Occipital lobe (tissue), 2 donors: Measurements from ENCODE around the gene COL23A1. TPM values are rescaled to one million over a fixed set of nuclear protein-coding genes. Genes with fewer than 3 reads are reported as not detected.
A peak's percentile ranks its signal among the peaks of the same experiment; 100 is the strongest.

Source experiments
- DNase-seq: peaks from one replicate; lab custom pipeline; 2025; lab: John Stamatoyannopoulos, UW
- total RNA-seq: library from RNA; depleted of rRNA; stranded (reverse); fragments of >200 nt; gene quantifications from one replicate; pipeline ENCODE4 v1.2.3, GENCODE V29; 2014

Gene COL23A1
- total RNA-seq, 1 donor from 2014 or later = 0.16 TPM

DNA sequence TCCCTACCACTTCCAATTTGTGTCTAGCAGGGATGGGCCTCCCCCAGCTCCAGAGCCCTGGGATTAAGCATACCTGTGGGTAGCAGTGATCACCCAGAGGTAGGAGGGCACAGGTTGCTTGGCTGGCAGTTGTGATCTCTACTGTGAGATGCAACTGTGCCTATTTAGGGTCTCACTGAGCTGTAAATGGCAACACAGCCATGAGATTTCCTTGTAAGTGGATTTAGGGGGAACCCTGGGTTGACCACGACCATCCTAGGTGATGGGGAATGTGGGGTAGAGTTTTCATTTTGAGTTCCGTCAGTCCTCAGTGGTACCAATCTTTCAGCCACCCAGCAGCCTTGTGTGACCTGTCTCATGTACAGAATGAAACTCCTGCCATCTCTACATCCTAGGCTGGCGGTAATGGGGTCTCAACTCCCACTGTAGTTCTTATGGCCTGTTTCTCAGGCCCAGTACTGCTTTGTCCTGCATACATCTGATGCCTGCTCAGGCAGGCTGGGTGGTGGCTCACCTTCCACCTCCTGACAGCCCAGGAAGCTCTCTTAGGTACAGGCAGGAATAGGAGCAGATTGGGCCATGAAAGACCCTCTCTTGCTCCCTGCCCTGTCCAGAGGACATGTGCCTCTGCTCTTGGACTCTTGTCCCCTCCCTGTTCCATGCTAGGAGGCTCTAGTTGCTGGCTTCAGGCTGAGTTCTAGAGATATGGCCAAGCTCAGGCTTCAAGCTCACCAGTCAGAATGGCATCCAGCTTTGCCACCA lies 377.8 kb downstream of the COL23A1 start:
- no peak for DNase-seq

DNA sequence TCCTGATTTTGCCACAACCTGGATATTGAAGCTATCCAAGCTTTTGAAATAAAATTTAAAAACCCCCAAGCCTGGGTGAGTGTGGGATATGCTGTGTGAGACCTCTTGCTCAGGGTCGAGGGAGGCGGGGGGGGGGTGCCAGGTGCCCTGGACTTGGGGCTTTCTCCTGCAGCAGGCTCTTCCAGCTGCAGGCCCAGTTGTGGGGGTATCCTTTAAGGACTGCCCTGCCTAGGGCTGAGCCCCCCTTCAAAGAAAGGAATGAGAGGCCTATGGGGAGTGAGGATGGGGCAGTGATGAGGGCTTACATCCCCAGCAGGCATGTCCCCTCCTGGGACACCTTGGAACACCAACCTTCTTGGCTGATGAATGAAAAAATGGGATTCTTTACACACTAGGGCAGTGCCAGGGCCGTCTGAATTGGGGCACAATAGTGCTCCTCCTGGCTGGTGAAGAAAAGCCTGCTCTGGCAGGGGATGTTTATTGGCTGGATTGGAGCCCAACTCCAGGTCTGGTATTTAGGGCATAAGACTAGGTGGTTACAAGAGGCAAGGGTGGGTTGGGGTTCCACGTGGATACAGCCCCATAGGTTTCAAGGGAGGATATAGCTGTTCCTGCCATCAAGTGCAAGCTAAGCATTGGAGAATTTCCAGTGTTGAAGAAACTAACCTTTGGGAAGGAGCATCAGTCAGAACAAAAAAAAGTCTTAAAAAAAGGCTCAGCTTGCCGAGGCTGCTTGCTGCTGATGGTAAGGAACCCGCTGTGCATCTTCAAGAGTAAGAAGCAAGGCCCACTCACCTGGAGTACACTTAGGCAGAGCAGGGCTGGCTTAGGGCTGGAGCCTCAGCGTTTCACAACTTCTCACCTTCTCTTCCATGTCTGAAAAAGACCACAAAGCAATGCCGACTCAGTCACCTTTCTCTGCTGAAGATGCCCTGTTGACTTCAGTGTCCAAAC lies 378.8 kb downstream of the COL23A1 start:
- DNase-seq = no peak

DNA sequence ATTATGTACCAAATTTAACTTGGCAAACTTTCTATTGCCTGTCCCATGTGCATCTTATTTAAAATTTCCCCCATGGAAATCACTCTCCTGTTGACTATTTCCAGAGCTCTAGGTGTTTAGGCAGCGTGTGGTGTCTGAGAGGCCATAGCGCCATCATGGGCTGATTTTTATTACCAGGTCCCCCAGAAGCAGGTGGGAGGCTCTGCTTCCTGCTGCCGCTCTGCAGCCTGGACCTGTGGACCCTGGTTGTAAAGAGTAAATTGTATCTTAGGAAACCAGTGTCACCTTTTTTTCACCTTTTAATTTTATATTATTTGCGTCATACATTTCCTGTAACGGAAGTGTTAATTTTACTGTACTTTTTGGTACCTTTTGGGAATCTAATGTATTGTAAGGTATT lies 379.5 kb downstream of the COL23A1 start:
- DNase-seq = no peak

DNA sequence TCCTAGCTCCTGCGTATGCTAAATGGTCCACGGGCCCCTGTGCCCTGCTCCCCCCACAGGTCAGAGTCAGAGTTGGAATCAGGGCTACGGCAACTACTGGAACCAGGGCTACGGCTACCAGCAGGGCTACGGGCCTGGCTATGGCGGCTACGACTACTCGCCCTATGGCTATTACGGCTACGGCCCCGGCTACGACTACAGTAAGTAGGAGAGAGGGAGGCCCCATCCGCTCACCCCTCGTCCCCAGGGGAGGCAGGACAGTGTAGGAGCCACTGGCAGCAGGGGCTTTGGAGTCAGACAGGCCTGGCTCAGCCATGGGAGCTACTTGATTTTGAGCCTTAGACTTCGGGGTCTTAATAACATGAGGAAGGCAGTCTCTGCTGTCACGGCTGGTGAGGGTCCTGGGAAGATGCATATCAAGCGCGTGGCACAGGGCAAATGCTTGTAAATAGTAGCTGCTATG lies 380.1 kb downstream of the COL23A1 start:
- no peak for DNase-seq

DNA sequence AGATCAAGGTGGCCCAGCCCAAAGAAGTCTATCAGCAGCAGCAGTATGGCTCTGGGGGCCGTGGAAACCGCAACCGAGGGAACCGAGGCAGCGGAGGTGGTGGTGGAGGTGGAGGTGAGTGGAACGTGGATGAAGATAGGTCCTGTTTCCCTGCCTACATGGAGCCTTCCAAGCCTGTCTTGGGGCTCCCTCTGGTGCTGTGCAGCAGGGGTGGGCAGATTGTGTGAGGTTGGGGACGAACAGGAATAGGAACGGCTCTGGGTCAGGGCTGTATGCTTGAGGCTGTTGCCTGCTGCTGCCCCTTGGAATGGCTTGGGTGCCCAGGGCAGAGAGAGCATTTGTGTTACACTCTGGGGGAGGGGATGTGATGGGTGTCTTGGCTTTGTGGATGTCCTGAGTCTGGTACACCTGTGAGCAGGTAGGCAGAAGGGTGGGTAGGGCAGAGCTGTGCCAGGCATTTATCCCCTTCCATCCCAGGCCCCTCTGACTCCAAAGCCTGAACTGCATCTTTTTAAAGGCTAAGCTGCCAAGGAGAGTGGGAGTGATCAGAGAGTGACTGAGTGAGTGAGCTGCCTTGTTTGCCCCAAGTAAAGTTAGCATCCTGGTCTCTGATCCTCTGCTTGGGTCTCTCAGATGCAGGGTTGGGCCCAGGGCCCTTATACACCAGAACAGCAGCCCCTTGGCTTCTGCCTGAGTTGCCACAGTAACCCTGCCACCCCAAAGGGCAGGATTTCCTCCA lies 380.7 kb downstream of the COL23A1 start:
- no peak for DNase-seq

DNA sequence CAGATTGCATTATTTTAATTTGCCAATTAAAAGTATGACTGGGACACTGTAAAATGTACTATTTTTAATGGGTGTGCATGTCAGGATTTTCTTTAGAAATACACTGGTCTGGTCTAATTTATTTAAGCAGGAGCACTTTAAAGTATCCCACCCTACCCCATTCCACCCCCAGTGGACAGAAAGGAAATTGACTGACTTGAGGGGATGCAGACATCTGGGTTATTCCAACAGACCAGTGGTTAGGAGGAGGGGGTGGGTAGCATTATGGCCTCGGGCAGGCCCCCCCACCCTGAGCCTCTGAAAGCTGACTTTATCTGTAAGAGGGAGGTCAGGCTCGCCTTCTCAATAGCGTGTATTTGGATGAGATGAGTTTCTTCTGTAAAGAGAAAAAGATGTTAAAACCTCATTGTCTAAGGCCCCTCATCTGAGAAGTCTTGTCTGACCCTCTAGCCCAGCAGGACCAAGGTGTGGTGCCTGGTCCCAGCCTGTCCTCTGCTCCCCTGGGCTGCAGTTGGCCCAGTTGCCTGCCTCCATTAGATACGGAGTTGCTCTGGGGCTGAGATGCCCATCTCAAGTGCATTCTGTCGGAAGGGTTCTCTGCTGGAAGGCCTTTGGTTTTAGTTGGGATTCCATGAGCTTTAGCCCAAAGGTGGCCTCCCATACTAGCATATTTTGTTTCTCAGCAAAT lies 381.5 kb downstream of the COL23A1 start:
- DNase-seq = no peak

DNA sequence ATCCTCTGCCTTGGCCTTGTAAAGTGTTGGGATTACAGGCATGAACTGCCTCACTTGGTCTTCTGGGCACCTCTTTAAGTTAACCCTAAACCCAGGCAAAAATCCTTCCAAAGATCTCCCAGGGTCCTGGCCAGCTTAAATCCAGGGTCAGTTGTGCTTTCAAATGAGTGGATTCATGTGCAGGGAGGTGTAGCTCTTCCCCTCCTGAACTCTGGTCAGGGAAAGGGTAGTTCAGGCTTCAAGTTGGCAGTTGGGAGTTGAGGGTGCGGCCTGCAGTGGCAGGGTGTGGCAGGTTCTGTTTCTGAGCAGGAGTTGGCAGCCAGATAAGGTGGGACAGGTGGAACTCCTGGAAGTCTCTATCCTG lies 382.3 kb downstream of the COL23A1 start:
- no peak for DNase-seq

DNA sequence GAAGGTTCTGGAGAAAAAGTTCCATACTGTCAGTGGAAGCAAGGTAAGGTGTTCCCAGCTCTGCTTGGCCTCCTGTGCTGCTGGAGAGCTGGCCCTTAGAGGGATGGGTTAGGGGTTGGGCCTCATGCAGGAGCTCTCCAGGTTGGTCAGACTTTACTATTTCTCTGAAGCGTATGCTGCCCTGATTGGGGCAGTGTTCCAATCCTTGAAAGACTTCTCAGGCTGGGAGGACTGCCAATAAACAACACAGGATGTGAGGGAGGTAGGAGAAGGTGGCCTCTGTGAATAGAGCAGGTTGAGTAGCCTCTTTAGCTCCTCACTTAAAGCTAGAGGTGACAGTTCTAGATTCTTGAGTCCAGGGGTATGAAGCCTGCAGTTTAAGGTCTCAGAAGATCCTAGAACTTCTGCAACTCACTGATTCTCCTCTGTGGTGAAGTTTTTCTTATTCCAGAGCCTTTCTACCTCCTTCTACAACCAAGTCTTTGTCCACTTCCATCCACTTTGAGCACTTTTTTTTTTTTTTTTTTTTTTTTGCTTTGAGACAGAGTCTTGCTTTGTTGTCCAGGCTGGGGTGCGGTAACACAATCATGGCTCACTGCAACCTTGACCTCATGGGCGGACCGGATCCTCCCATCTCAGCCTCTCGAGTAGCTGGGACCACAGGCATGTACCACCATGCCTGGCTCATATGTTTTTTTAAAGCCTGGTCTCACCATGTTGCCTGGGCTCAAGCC lies 382.8 kb downstream of the COL23A1 start:
- DNase-seq = no peak

DNA sequence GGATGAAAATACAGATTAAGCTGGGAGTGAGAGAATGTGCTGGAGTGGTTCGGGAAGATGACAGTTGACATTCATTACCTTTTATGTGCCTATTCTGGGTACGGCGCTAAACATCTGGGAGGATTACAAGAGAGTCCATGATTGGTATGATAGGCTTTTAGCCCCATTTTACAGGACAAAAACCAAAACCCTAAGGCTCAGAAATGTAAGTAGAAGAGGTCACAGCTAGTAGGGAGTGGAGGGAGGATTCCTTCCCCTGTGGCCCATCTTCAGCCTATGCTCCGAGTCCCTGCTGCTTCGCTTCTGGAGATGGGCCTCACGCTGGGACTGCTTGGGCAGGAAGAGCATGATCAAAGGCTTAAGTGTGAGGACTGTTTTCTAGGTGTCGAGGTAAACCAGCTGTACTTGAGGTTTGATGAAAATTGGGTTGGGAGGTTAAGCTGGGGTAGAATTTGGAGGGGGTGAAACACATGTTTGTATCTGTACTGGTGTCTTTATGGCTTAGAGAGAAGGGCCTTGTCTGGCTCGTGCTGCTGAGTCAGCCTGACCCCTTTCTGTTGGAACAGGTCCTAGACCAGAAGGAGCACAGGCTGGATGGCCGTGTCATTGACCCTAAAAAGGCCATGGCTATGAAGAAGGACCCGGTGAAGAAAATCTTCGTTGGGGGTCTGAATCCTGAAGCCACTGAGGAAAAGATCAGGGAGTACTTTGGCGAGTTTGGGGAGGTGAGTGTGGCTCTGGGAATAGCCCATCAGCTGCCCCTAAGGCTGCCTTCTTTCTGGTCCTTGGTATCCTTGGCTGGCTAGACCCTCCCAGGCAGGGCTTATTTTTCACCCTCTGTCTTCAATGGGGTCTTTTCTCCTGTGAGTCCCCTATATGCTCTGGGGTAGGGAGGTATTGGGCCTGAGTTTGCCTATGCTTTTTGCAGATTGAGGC lies 383.8 kb downstream of the COL23A1 start:
- DNase-seq = no peak

DNA sequence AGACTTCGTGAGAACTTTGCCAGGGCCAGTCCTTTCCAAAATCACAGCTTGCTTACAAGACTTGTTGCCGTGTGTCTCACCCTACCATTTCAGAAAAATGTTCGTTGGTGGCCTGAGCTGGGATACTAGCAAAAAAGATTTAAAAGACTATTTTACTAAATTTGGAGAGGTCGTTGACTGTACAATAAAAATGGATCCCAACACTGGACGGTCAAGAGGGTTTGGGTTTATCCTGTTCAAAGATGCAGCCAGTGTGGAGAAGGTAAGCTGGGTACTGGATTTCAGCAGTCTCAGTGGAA lies 384.5 kb downstream of the COL23A1 start:
- DNase-seq = no peak

DNA sequence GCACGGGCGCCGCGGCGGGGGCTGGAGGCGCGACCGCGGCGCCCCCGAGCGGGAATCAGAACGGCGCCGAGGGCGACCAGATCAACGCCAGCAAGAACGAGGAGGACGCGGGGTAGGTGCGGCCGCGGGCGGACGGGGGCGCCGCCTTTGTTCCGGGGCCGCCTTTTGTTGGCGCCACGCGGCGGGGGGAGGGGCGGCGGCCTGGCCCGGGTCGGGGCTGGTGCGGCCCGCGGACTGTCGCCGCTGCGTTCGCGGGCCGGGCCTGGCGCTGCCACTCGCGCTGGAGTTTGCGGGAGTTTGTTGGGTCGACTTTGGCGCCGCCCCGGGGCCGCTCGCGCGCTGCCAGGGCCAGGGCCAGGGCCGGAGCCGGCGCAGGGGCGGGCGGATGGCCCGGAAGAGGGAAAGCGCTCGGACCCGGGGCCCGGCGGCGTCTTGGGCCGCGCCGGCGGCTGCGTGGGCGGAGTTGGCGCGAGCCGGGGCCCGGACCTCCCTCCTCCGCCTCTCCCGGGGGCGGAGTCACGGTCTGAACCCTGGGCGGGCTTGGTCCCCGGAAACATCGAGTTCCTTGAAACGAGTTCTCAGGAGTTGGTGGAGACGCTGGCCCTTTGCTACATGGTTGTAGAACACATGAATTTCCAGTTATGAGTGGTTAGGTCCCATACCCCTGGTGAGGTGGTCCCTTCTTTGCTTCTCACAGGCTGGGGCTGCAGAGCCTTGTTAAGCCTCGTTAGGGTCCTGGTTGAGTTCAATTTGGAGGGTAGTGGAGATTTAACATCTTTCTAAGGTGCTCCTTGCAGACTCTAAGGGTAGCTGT lies 385.1 kb downstream of the COL23A1 start:
- peak; percentile 32 for DNase-seq

DNA sequence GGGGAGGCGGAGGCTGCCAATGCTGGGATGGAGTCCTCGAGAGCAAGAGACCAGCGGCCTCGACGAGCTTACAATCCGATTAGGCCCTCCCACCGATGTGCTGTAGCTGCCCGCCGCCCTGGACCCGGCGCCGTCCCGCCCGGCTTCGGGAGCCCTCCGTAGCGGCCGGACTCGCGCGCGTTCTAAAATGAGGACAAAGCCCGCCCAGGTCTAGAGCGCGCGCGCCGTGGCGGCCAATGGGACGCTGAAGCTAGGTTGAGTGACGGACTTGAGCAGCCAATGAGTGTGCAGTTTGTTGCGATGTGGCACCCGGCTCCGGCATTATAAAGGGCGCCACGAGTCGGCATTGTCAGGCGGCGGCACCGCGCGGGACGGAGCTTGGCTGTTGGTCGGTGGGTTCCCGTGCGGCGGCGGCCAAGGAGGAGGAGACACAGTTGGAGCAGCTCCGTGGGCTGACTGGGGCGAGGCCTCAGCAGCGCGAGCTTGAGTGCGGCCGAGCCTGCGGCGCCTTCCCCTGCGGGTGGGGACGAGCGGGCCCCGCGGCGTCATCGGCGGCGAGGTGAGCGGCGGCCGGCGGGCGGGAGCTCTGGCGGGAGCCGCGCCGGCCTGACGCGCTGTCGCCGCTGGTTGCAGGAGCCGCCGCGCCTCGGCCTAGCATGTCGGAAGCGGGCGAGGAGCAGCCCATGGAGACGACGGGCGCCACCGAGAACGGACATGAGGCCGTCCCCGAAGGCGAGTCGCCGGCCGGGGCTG lies 385.8 kb downstream of the COL23A1 start, which contains the start of gene HNRNPAB:
Gene HNRNPAB (plus strand): TSS at position 352 of the 753 bp plus-strand sequence. CDS start 305 bp downstream, at position 657.
- peak; percentile 86 for DNase-seq

DNA sequence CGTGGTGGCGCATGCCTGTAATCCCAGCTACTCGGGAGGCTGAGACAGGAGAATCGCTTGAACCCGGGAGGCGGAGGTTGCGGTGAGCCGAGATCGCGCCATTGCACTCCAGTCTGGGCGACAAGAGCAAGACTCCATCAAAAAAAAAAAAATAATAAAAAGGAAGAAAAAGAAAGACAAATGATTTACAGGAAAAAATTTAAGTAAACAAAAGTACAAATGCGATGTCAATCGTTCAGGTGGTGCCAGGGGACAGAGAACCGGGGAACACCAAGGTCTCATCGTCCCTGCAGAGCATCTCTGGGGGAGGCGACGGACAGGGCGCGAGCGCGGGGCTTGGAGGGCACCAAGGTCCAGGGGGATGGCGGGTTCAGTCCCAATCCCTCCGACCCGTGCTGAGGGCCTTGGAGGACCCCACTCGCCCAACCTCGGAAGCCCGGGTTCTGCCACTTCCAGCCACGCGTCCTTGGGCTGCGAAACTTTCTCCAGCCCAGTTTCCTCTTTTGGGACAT lies 386.5 kb downstream of the COL23A1 start:
- no peak for DNase-seq

DNA sequence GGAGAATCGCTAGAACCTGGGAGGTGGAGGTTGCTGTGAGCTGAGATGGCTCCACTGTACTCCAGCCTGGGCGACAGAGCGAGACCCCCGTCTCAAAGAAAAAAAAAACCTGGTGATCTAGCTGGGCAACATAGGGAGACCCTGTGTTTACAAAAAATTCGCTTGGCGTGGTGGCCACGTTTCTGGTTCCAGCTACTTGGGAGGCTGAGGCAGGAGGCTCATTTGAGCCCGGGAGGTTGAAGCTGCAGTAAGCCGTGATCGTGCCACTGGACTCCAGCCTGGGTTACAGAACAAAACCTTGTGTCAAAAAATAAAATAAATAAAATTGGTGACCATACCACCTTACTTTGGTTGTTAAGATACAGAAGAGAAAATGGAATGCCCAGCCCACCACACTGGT lies 387.7 kb downstream of the COL23A1 start:
- DNase-seq = no peak

DNA sequence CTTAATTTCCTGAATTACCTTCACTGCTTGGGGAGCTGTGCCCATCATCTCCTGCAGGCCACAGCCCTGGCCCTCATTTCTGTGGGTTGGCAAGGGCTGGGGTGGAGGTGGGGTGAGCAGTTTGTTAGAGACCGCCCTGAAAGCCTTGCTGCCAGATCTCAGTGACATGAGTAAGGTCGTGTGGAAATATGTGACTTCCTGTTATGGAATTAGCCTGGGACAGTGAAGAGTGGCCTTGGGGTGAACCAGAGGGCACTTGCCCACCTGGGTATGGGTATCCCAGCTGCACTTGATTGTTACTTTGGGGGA lies 388.3 kb downstream of the COL23A1 start:
- DNase-seq = no peak

DNA sequence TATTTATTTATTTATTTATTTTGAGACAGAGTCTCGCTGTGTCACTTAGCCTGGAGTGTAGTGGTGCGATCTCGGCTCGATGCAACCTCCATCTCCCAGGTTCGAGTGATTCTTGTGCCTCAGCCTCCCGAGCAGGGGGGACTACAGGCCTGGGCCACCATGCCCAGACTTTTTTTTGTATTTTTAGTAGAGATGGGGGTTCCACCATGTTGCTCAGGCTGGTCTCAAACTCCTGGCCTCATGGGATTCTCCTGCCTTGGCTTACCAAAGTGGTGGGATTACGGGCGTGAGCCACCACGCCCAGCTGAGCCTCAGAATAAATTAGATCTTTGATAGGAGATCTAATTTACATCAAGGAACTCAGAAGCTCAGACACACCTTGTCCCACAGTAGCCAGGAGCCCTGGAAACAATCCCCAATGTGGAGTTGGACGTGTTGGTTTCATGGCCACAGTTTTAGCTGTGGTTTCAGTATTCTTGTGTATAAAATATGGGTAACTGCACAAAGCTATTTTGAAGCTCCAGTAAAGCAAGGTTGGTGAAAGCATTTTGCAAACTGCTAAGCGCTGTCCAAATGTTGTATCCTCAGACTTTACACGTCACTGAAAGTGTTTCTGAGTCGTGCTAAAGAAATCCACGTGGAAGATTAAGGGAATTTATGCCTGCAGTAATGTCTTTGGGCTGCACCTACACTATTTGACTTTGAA lies 388.8 kb downstream of the COL23A1 start:
- DNase-seq = no peak
